ENCODE results near the gene MEGF11.

GRCh38 chr15:66251790-66252684 is 1.5 kb downstream of the MEGF11 start:
- TF ChIP-seq CTCF (IDR thresholded peaks at IDR 0.05; ENCODE audit: insufficient read depth, low read length, poor library complexity, severe bottlenecking) (peak; percentile 49), EZH2phosphoT487 (conservative IDR thresholded peaks at IDR 0.05; ENCODE audit: low read length) (no peak)
